ENCODE results near the gene ENTHD1.

GRCh38 chr22:39932918-39933649 lies 39.5 kb upstream of the ENTHD1 start:
- TF ChIP-seq TAF1 (IDR thresholded peaks at IDR 0.05; ENCODE audit: borderline replicate concordance, low read depth, low read length): no peak
- no peak for TF ChIP-seq POLR2A (IDR thresholded peaks at IDR 0.05; ENCODE audit: low read depth, low read length)
